Caco-2 (cell line): ENCODE measurements around the gene DPM2. TPM values are rescaled to one million over a fixed set of nuclear protein-coding genes. Genes with fewer than 3 reads are reported as not detected.

Experiments
- BruUV-seq: library from RNA; stranded (reverse); fragments of 400-500 nt; replicated peaks from 2 replicates; lab custom pipeline; 2021; lab: Mats Ljungman, UMichigan
- CTCF ChIA-PET: fragments of 300-600 bp; sonication (Branson Sonifier 250); formaldehyde crosslinking; loops from one replicate; lab custom pipeline; 2022; ENCODE audit warnings: antibody characterized with exemption; lab: Charles Lee
- POLR2A ChIA-PET: fragments of 300-600 bp; sonication (Branson Sonifier 250); formaldehyde crosslinking; loops from one replicate; lab custom pipeline; 2022; ENCODE audit warnings: antibody characterized with exemption; lab: Charles Lee
- DNase-seq, 2 experiments: peaks; one replicate each; pipeline versions ENCODE4 v3.0.0 to v3.0.0-alpha.2; 2020 to 2022
- H3K27me3 ChIP-seq: replicated peaks from 2 replicates; pipeline ENCODE4 v1.6.0; 2011; ENCODE audit warnings: low read length; ENCODE audit not compliant: control insufficient read depth, insufficient read depth
- H3K36me3 ChIP-seq: 2 replicates; pipeline ENCODE4 v1.5.1; 2011; ENCODE audit warnings: low read length; ENCODE audit not compliant: control insufficient read depth, insufficient read depth
- H3K4me1 ChIP-seq: fragments of 250-450 bp; sonication (Bioruptor Pico); 2 replicates; pipeline ENCODE4 v1.5.1; 2020; ENCODE audit warnings: mild to moderate bottlenecking
- H3K4me3 ChIP-seq: 2 replicates; pipeline ENCODE4 v1.5.1; 2011; ENCODE audit warnings: low read depth, mild to moderate bottlenecking, control low read depth, low read length
- H3K9me3 ChIP-seq: fragments of 250-450 bp; sonication (Bioruptor Pico); 2 replicates; pipeline ENCODE4 v1.5.1; 2020; ENCODE audit warnings: mild to moderate bottlenecking, moderate library complexity
- H3K27ac Mint-ChIP-seq: one replicate; pipeline ENCODE4 v1.8.0; 2022; ENCODE audit warnings: mixed read lengths; ENCODE audit not compliant: unreplicated experiment
- H3K27me3 Mint-ChIP-seq: one replicate; pipeline ENCODE4 v1.8.0; 2022; ENCODE audit warnings: mixed read lengths; ENCODE audit not compliant: insufficient read depth, unreplicated experiment
- H3K36me3 Mint-ChIP-seq: one replicate; pipeline ENCODE4 v1.8.0; 2022; ENCODE audit warnings: mild to moderate bottlenecking, mixed read lengths; ENCODE audit not compliant: insufficient read depth, unreplicated experiment
- H3K4me1 Mint-ChIP-seq: one replicate; pipeline ENCODE4 v1.8.0; 2022; ENCODE audit warnings: low read depth, mixed read lengths; ENCODE audit not compliant: unreplicated experiment
- H3K4me3 Mint-ChIP-seq: one replicate; pipeline ENCODE4 v1.8.0; 2022; ENCODE audit warnings: mild to moderate bottlenecking, moderate library complexity, mixed read lengths; ENCODE audit not compliant: unreplicated experiment
- H3K9me3 Mint-ChIP-seq: one replicate; pipeline ENCODE4 v1.8.0; 2022; ENCODE audit warnings: mixed read lengths; ENCODE audit not compliant: unreplicated experiment
- intact Hi-C: fragments of 100-400 bp; cut with micrococcal nuclease; formaldehyde crosslinking; loops from one replicate; pipeline ENCODE4 v1.10.0; 2022; ENCODE audit not compliant: unreplicated experiment
- total RNA-seq: library from RNA; stranded (reverse); gene quantifications from 2 replicates; pipeline ENCODE4 v1.2.3, GENCODE V29; 2022
- TF ChIP-seq, protein P1 (sequence below), 2 experiments: fragments of 200-600 bp in 1 of 2; IDR thresholded peaks; 1 replicate in 1 of 2; 2 replicates in 1 of 2; pipeline versions ENCODE4 v1.5.1 to v1.8.0; 2011 to 2022; ENCODE audit warnings: antibody characterized with exemption in 1 of 2, control low read depth in 1 of 2, inconsistent platforms in 1 of 2, low read depth in 1 of 2, low read length in 1 of 2, mild to moderate bottlenecking in 1 of 2, moderate library complexity in 1 of 2; ENCODE audit not compliant: insufficient read depth in 1 of 2, severe bottlenecking in 1 of 2, unreplicated experiment in 1 of 2

Gene DPM2
- total RNA-seq, 1 experiment from 2014 or later = 38.7 TPM

DNA sequence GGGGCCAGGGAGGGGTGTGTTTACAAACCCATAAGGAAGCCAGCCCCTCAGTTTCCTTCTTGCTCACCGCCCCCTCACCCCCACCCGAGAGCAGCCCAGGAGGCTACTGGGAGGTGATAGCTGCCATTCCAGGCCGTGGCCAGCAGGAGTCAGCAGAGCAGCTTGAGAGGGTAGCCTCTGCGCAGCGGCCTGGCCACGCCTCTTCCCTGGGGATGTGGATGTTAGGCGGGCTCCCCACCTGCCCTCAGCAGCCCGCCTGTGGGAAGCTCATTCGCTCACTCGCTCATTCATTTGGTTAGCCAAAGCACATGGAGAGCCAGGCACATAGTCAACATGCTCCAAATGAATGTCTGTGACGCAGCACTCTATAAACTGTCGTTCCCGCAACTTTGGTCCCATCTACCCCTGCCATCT is 6.1 kb upstream of the DPM2 start:
- ChIA-PET CTCF (interaction anchor here (0.6 to 2.1 kb wide), 14 partner anchors 9 to 335 kb away, joined by 3 to 16 read pairs (median 5); partner anchors contain the start of genes EEIG1, NAIF1 and SLC25A25), POLR2A (no interaction called here)
- TF ChIP-seq, protein P1, sequence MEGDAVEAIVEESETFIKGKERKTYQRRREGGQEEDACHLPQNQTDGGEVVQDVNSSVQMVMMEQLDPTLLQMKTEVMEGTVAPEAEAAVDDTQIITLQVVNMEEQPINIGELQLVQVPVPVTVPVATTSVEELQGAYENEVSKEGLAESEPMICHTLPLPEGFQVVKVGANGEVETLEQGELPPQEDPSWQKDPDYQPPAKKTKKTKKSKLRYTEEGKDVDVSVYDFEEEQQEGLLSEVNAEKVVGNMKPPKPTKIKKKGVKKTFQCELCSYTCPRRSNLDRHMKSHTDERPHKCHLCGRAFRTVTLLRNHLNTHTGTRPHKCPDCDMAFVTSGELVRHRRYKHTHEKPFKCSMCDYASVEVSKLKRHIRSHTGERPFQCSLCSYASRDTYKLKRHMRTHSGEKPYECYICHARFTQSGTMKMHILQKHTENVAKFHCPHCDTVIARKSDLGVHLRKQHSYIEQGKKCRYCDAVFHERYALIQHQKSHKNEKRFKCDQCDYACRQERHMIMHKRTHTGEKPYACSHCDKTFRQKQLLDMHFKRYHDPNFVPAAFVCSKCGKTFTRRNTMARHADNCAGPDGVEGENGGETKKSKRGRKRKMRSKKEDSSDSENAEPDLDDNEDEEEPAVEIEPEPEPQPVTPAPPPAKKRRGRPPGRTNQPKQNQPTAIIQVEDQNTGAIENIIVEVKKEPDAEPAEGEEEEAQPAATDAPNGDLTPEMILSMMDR (IDR thresholded peaks at IDR 0.05; ENCODE audit: insufficient read depth in 1 of 2, low read depth in 1 of 2, low read length in 1 of 2, severe bottlenecking in 1 of 2, unreplicated experiment in 1 of 2) = peak; percentile 77 to 89
- Mint-ChIP-seq H3K4me1 (no peaks in the 10 kb centered on the region), H3K4me3 (no peak overlapping the region), H3K27ac (no peak overlapping the region), H3K36me3 (peaks cover 63% of the 10 kb centered on the region), H3K27me3 (no peaks in the 10 kb centered on the region), H3K9me3 (no peaks in the 10 kb centered on the region)
- BruUV-seq = no TSS peak
- intact Hi-C loops = loop anchor here (1.0 to 5.0 kb wide), 3 partner anchors 39 to 174 kb away; partner anchors contain the start of gene EEIG1
- DNase-seq = peak; percentile 81 to 82
- Histone ChIP-seq H3K4me1 (0 out of 2 replicates have a peak, but pooled peaks cover 3% of the 10 kb centered on the region), H3K36me3 (peaks cover 6% of the 10 kb centered on the region), H3K9me3 (no peaks in the 10 kb centered on the region), H3K4me3 (no peak overlapping the region), H3K27me3 (no peaks in the 10 kb centered on the region)

DNA sequence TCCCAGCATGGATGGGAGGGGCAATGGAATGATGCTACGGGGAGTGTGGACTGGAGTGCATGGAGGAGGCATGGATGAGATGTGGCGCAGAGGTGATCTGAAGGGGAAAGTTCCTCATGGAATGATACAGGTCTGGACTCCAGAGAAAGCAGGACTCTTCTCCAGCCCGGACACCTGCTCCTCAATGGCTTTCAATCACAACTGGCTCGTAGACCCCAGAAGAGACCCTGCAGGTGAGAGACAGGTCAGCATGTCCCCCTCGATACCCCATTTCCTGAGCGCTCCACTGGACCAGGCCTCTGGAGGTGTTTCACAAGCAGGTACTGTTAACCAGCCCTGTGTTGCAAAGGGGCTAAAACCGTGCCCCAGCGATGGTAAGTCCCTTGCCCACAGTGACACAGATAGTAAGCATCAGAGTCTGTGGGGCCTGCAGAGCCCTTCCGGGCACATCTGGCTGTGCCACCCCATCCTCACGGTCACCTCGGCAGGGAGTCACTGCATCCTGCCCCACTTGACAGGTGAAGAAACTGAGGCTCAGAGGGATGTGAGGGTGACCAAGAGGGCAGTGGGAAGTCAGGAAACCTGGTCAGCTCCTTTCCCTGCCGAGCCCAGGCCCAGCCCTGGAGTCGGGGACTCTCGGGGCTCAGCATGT is 5.5 kb upstream of the DPM2 start:
- ChIA-PET CTCF (interaction anchor here (0.6 to 2.1 kb wide), 19 partner anchors 9 to 335 kb away, joined by 3 to 16 read pairs (median 4); partner anchors contain the start of genes EEIG1, NAIF1 and SLC25A25), POLR2A (no interaction called here)

More for the DNA sequence above, 5.5 kb upstream of the DPM2 start:
- H3K27me3 ChIP-seq = no peaks in the 10 kb centered on the region
- Mint-ChIP-seq H3K4me3 (no peak overlapping the region), H3K36me3 (peaks cover 66% of the 10 kb centered on the region), H3K9me3 (no peaks in the 10 kb centered on the region), H3K27me3 (no peaks in the 10 kb centered on the region), H3K4me1 (no peaks in the 10 kb centered on the region), H3K27ac (no peak overlapping the region)
- no peak for DNase-seq
- H3K4me3 ChIP-seq = no peak overlapping the region
- TF ChIP-seq, protein P1 (IDR thresholded peaks at IDR 0.05; ENCODE audit: insufficient read depth in 1 of 2, low read depth in 1 of 2, low read length in 1 of 2, severe bottlenecking in 1 of 2, unreplicated experiment in 1 of 2) = no peak
- BruUV-seq = no TSS peak
- no peaks in the 10 kb centered on the region for H3K9me3 ChIP-seq
- peaks cover 6% of the 10 kb centered on the region for H3K36me3 ChIP-seq
- 0 out of 2 replicates have a peak, but pooled peaks cover 3% of the 10 kb centered on the region for H3K4me1 ChIP-seq
- intact Hi-C loops = loop anchor here (1.0 to 5.0 kb wide), 3 partner anchors 39 to 174 kb away; partner anchors contain the start of gene EEIG1
